AG09309 (cell line): Measurements from ENCODE around the gene SLIT3.
A peak's percentile ranks its signal among the peaks of the same experiment; 100 is the strongest.

Source experiments
- DNase-seq: peaks from one replicate; pipeline ENCODE4 v3.0.0-alpha.2; 2010; ENCODE audit warnings: low read depth
- H3K4me3 ChIP-seq: 2 replicates; pipeline ENCODE4 v1.5.1; 2011; ENCODE audit warnings: mild to moderate bottlenecking, low read depth, low read length, moderate library complexity; ENCODE audit not compliant: control insufficient read depth
- TF ChIP-seq, protein P1 (sequence below): IDR thresholded peaks from 2 replicates; pipeline ENCODE4 v1.5.1; 2011; ENCODE audit warnings: mild to moderate bottlenecking, low read depth, low read length, inconsistent platforms; ENCODE audit not compliant: insufficient read depth, control insufficient read depth; ENCODE audit errors: missing control alignments

The SLIT3 gene

DNA sequence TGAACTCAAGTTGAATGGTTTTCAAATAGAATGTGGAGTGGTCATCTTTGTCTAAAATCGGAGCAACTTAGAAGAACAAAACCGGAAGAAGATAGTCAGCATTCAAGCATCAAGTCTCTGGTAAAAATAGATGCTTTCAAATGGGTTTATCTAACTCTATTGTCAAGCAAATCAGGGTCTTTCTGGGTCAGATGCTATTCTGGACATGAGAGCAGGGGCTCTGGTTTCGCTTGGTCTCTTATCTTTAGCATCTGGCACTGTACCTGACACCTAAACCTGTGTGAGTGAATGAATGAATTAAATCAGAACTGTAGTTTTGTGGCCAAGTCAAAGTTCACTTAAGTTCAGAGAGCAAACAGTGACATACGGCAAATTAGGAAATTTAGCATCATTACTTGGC is 173.5 kb downstream of the SLIT3 start:
- no peak for DNase-seq
- H3K4me3 ChIP-seq = no peak overlapping the region
- TF ChIP-seq, protein P1, sequence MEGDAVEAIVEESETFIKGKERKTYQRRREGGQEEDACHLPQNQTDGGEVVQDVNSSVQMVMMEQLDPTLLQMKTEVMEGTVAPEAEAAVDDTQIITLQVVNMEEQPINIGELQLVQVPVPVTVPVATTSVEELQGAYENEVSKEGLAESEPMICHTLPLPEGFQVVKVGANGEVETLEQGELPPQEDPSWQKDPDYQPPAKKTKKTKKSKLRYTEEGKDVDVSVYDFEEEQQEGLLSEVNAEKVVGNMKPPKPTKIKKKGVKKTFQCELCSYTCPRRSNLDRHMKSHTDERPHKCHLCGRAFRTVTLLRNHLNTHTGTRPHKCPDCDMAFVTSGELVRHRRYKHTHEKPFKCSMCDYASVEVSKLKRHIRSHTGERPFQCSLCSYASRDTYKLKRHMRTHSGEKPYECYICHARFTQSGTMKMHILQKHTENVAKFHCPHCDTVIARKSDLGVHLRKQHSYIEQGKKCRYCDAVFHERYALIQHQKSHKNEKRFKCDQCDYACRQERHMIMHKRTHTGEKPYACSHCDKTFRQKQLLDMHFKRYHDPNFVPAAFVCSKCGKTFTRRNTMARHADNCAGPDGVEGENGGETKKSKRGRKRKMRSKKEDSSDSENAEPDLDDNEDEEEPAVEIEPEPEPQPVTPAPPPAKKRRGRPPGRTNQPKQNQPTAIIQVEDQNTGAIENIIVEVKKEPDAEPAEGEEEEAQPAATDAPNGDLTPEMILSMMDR = no peak

- TF ChIP-seq, protein P1 = no peak
- no peak for DNase-seq
- H3K4me3 ChIP-seq = no peak overlapping the region
Observed at GRCh38 chr5:169126481-169127021, 174.4 kb downstream of the SLIT3 start.

- TF ChIP-seq, protein P1 = no peak
- no peak for DNase-seq
- H3K4me3 ChIP-seq = no peak overlapping the region
Observed at GRCh38 chr5:169125571-169125970, 175.4 kb downstream of the SLIT3 start.

- H3K4me3 ChIP-seq = no peak overlapping the region
- DNase-seq = no peak
- TF ChIP-seq, protein P1 = no peak
Observed at GRCh38 chr5:169122951-169123350, 178.0 kb downstream of the SLIT3 start.

GRCh38 chr5:169121630-169122420 is 179.1 kb downstream of the SLIT3 start:
- peak; percentile 56 for DNase-seq
- no peak overlapping the region for H3K4me3 ChIP-seq
- TF ChIP-seq, protein P1 = no peak

GRCh38 chr5:169119288-169120048 is 181.5 kb downstream of the SLIT3 start:
- H3K4me3 ChIP-seq = no peak overlapping the region
- DNase-seq = no peak
- TF ChIP-seq, protein P1 = no peak
